NT2/D1 (cell line): Measurements from ENCODE around the gene TRIM10.

Source experiments
- SUZ12 ChIP-seq: IDR thresholded peaks from 2 replicates; pipeline ENCODE4 v1.6.1; 2011; ENCODE audit not compliant: insufficient read length, insufficient read depth; ENCODE audit errors: extremely low read depth
- YY1 ChIP-seq: IDR thresholded peaks from 2 replicates; pipeline ENCODE4 v1.6.1; 2011; ENCODE audit not compliant: insufficient read length, insufficient read depth
- ZNF274 ChIP-seq: IDR thresholded peaks from 2 replicates; pipeline ENCODE4 v1.6.1; 2011; ENCODE audit warnings: mild to moderate bottlenecking, low read depth, low read length

- TF ChIP-seq SUZ12: no peak
- no peak for TF ChIP-seq ZNF274
- no peak for TF ChIP-seq YY1
Observed at GRCh38 chr6:30116724-30117123, 44.3 kb downstream of the TRIM10 start.
